ENCODE results near the gene DDR2.
"Not testable (repeated sequence)": the region's sequence is repeated elsewhere in the genome, so short reads cannot be mapped to it uniquely, and the experiment has no call there.

DDR2 gene

GRCh38 chr1:162632217-162632666 lies at the start of gene DDR2:
DDR2 (plus strand) TSS chr1:162632464; CDS start chr1:162719064, 86,600 bp downstream.
- Histone ChIP-seq H4K20me1 (ENCODE audit: insufficient read depth, low read length) (no peaks in the 10 kb centered on the region), H3K27ac (ENCODE audit: low read length) (peak within 1 kb of the TSS; percentile 82), H3K9ac (ENCODE audit: low read length) (peak within 1 kb of the TSS; percentile 58), H3K36me3 (replicated peaks; ENCODE audit: insufficient read depth, low read length) (no peaks in the 10 kb centered on the region), H3K27me3 (replicated peaks; ENCODE audit: insufficient read depth, low read length) (no peaks in the 10 kb centered on the region), H2AFZ (ENCODE audit: low read length) (peak within 1 kb of the TSS; percentile 81), H3K9me3 (replicated peaks; ENCODE audit: insufficient read depth, low read length) (no peaks in the 10 kb centered on the region), H3K9me2 (replicated peaks; ENCODE audit: insufficient read depth, low read length) (no peaks in the 10 kb centered on the region), H3K4me3 (ENCODE audit: low read length) (peak within 1 kb of the TSS; percentile 53), H3F3A (ENCODE audit: insufficient read depth, low read length) (peaks cover 27% of the 10 kb centered on the region), H3K4me1 (ENCODE audit: low read length) (peaks cover 53% of the 10 kb centered on the region), H3K79me2 (ENCODE audit: low read length) (no peaks in the 10 kb centered on the region), H3K4me2 (ENCODE audit: low read depth, low read length) (peak within 1 kb of the TSS; percentile 88)
- TF ChIP-seq EZH2phosphoT487 (IDR thresholded peaks at IDR 0.05; ENCODE audit: low read length) (no peak), EZH2 (optimal IDR thresholded peaks at IDR 0.05; ENCODE audit: low read depth, low read length) (no peak), CTCF (IDR thresholded peaks at IDR 0.05; ENCODE audit: low read length) (no peak)
- DNase-seq = no peak

GRCh38 chr1:162582901-162583300 lies 49.4 kb upstream of the DDR2 start:
- not testable (repeated sequence) for H3K4me2 ChIP-seq (ENCODE audit: low read depth, low read length); H3K4me3 ChIP-seq (ENCODE audit: low read length); H3K9me3 ChIP-seq (replicated peaks; ENCODE audit: insufficient read depth, low read length); DNase-seq; H3K27ac ChIP-seq (ENCODE audit: low read length); H4K20me1 ChIP-seq (ENCODE audit: insufficient read depth, low read length); H3K9ac ChIP-seq (ENCODE audit: low read length); H3K36me3 ChIP-seq (replicated peaks; ENCODE audit: insufficient read depth, low read length); H2AFZ ChIP-seq (ENCODE audit: low read length); H3K9me2 ChIP-seq (replicated peaks; ENCODE audit: insufficient read depth, low read length); H3K27me3 ChIP-seq (replicated peaks; ENCODE audit: insufficient read depth, low read length)
- Histone ChIP-seq H3K79me2 (ENCODE audit: low read length) (peaks cover 28% of the 10 kb centered on the region), H3F3A (ENCODE audit: insufficient read depth, low read length) (peaks cover 22% of the 10 kb centered on the region), H3K4me1 (ENCODE audit: low read length) (peaks cover 36% of the 10 kb centered on the region)

- H3K27ac ChIP-seq (ENCODE audit: low read length); H3K36me3 ChIP-seq (replicated peaks; ENCODE audit: insufficient read depth, low read length): not testable (repeated sequence)
- peaks cover 35% of the 10 kb centered on the region for H3F3A ChIP-seq (ENCODE audit: insufficient read depth, low read length)
These were observed 47.2 kb upstream of the DDR2 start for GRCh38 chr1:162585101-162585500.

GRCh38 chr1:162587347-162587746 lies 44.9 kb upstream of the DDR2 start:
- no peaks in the 10 kb centered on the region for H3K9me3 ChIP-seq (replicated peaks; ENCODE audit: insufficient read depth, low read length)
- H3K4me3 ChIP-seq (ENCODE audit: low read length) = peak overlapping the region; percentile 12; the same call in 1 of the 2 replicates
- no peaks in the 10 kb centered on the region for H3K27me3 ChIP-seq (replicated peaks; ENCODE audit: insufficient read depth, low read length)
- TF ChIP-seq CTCF (IDR thresholded peaks at IDR 0.05; ENCODE audit: low read length) = no peak
- no peak for TF ChIP-seq EZH2phosphoT487 (IDR thresholded peaks at IDR 0.05; ENCODE audit: low read length)
- no peak for TF ChIP-seq EZH2 (optimal IDR thresholded peaks at IDR 0.05; ENCODE audit: low read depth, low read length)
- H3K27ac ChIP-seq (ENCODE audit: low read length) = peak overlapping the region; percentile 72
- H3K4me1 ChIP-seq (ENCODE audit: low read length) = peaks cover 48% of the 10 kb centered on the region
- no peaks in the 10 kb centered on the region; the same call in 1 of the 2 replicates for H3K36me3 ChIP-seq (replicated peaks; ENCODE audit: insufficient read depth, low read length)
- no peak overlapping the region for H3K9ac ChIP-seq (ENCODE audit: low read length)
- H3K4me2 ChIP-seq (ENCODE audit: low read depth, low read length) = peak overlapping the region; percentile 69
- peaks cover 29% of the 10 kb centered on the region for H3K79me2 ChIP-seq (ENCODE audit: low read length)
- DNase-seq = peak; percentile 58
- no peaks in the 10 kb centered on the region for H4K20me1 ChIP-seq (ENCODE audit: insufficient read depth, low read length)
- H3K9me2 ChIP-seq (replicated peaks; ENCODE audit: insufficient read depth, low read length) = no peaks in the 10 kb centered on the region
- H2AFZ ChIP-seq (ENCODE audit: low read length) = no peak overlapping the region
- H3F3A ChIP-seq (ENCODE audit: insufficient read depth, low read length) = peaks cover 41% of the 10 kb centered on the region

More at GRCh38 chr1:162585101-162585500, 47.2 kb upstream of the DDR2 start:
- Histone ChIP-seq H3K79me2 (ENCODE audit: low read length) (peaks cover 19% of the 10 kb centered on the region), H3K4me1 (ENCODE audit: low read length) (peaks cover 37% of the 10 kb centered on the region)
- not testable (repeated sequence) for H4K20me1 ChIP-seq (ENCODE audit: insufficient read depth, low read length); H3K9ac ChIP-seq (ENCODE audit: low read length); H3K4me3 ChIP-seq (ENCODE audit: low read length); H3K4me2 ChIP-seq (ENCODE audit: low read depth, low read length); H3K27me3 ChIP-seq (replicated peaks; ENCODE audit: insufficient read depth, low read length); H3K9me2 ChIP-seq (replicated peaks; ENCODE audit: insufficient read depth, low read length); H2AFZ ChIP-seq (ENCODE audit: low read length); H3K9me3 ChIP-seq (replicated peaks; ENCODE audit: insufficient read depth, low read length); DNase-seq
